SK-N-SH (cell line): ENCODE results near the gene CHST15. TPM values are rescaled to one million over a fixed set of nuclear protein-coding genes. Genes with fewer than 3 reads are reported as not detected.

Experiments
- CTCF ChIA-PET: fragments of 300-600, 350-600 bp; formaldehyde crosslinking; extraction: SDS; loops from one replicate; lab custom pipeline; 2021; lab: Yijun Ruan, JAX
- POLR2A ChIA-PET: fragments of 350-600 bp; sonication (Branson Sonifier 250); formaldehyde crosslinking; extraction: SDS; loops from one replicate; lab custom pipeline; 2020; ENCODE audit warnings: antibody characterized with exemption, inconsistent platforms; lab: Yijun Ruan, JAX
- DNase-seq: peaks from one replicate; pipeline ENCODE4 v3.0.0; 2012
- H2AFZ ChIP-seq: fragments of 200-600 bp; sonication (generic); 2 replicates; pipeline ENCODE4 v1.8.1; 2016; ENCODE audit warnings: antibody characterized with exemption, mild to moderate bottlenecking, low read depth
- H3F3A ChIP-seq: fragments of 200-600 bp; sonication (generic); replicated peaks from 2 replicates; pipeline ENCODE3; 2016; ENCODE audit warnings: antibody characterized with exemption, mild to moderate bottlenecking; ENCODE audit not compliant: insufficient read depth
- H3K27ac ChIP-seq, 2 experiments: fragments of 200-500 bp in 1 of 2; fragments of 200-600 bp in 1 of 2; sonication (Bioruptor generic) in 1 of 2; sonication (generic), shearing (Covaris generic) in 1 of 2; 2 replicates each; pipeline versions ENCODE4 v1.5.1 to v1.6.1; 2014 to 2016; ENCODE audit warnings: low read depth in 2 of 2, inconsistent platforms in 1 of 2, low read length in 1 of 2, mild to moderate bottlenecking in 1 of 2, mixed read lengths in 1 of 2
- H3K27me3 ChIP-seq: fragments of 200-600 bp; sonication (generic), shearing (Covaris generic); 2 replicates; pipeline ENCODE4 v1.6.1; 2016; ENCODE audit warnings: mixed run types; ENCODE audit not compliant: insufficient read depth
- H3K36me3 ChIP-seq, 2 experiments: fragments of 200-500 bp in 1 of 2; fragments of 200-600 bp in 1 of 2; sonication (Bioruptor generic) in 1 of 2; sonication (generic) in 1 of 2; replicated peaks in 1 of 2; 2 replicates each; pipeline versions ENCODE3 to v1.5.1; 2014 to 2016; ENCODE audit warnings: low read length in 1 of 2, mild to moderate bottlenecking in 1 of 2; ENCODE audit not compliant: insufficient read depth in 2 of 2, control insufficient read depth in 1 of 2
- H3K4me1 ChIP-seq, 2 experiments: fragments of 200-500 bp in 1 of 2; fragments of 200-600 bp in 1 of 2; sonication (Bioruptor generic) in 1 of 2; sonication (generic), shearing (Covaris generic) in 1 of 2; 2 replicates each; pipeline versions ENCODE4 v1.5.1 to v1.6.1; 2014 to 2016; ENCODE audit warnings: low read depth in 1 of 2, low read length in 1 of 2, mixed run types in 1 of 2; ENCODE audit not compliant: insufficient read depth in 2 of 2, control insufficient read depth in 1 of 2
- H3K4me2 ChIP-seq: fragments of 200-600 bp; sonication (generic), shearing (Covaris generic); 2 replicates; pipeline ENCODE4 v1.6.1; 2017; ENCODE audit warnings: mixed run types
- H3K4me3 ChIP-seq, 2 experiments: fragments of 200-500 bp in 1 of 2; fragments of 200-600 bp in 1 of 2; sonication (Bioruptor generic) in 1 of 2; sonication (generic), shearing (Covaris generic) in 1 of 2; 2 replicates each; pipeline versions ENCODE4 v1.5.1 to v1.8.1; 2014 to 2016; ENCODE audit warnings: low read depth in 2 of 2, inconsistent platforms in 1 of 2, low read length in 1 of 2, mild to moderate bottlenecking in 1 of 2, mixed read lengths in 1 of 2, moderate library complexity in 1 of 2
- H3K79me2 ChIP-seq: fragments of 200-600 bp; sonication (generic); 2 replicates; pipeline ENCODE4 v1.8.1; 2017; ENCODE audit warnings: mild to moderate bottlenecking; ENCODE audit not compliant: insufficient read depth
- H3K9ac ChIP-seq: fragments of 200-600 bp; sonication (generic); 2 replicates; pipeline ENCODE4 v1.6.1; 2017; ENCODE audit warnings: mixed run types
- H3K9me2 ChIP-seq: fragments of 200-600 bp; sonication (generic); 2 replicates; pipeline ENCODE4 v1.6.1; 2017; ENCODE audit warnings: mixed run types
- H3K9me3 ChIP-seq: fragments of 200-600 bp; sonication (generic); 2 replicates; pipeline ENCODE4 v1.6.1; 2017; ENCODE audit warnings: mixed run types, mild to moderate bottlenecking, moderate library complexity
- H4K20me1 ChIP-seq: fragments of 200-600 bp; sonication (generic); 2 replicates; pipeline ENCODE4 v1.6.1; 2017; ENCODE audit warnings: mild to moderate bottlenecking, mixed run types; ENCODE audit not compliant: insufficient read depth
- CHD2 ChIP-seq: fragments of 150-350 bp; IDR thresholded peaks from 2 replicates; pipeline ENCODE4 v1.6.1; 2018; ENCODE audit warnings: low read length; ENCODE audit not compliant: partially characterized antibody
- EZH2phosphoT487 ChIP-seq: fragments of 200-600 bp; sonication (generic); IDR thresholded peaks from 2 replicates; pipeline ENCODE4 v1.6.1; 2017; ENCODE audit warnings: low read depth, mixed run types, mild to moderate bottlenecking, antibody characterized with exemption, moderate library complexity, borderline replicate concordance
- FOXJ3 ChIP-seq: sonication (generic); formaldehyde crosslinking; IDR thresholded peaks from 2 replicates; pipeline ENCODE4 v1.5.1; 2020; ENCODE audit warnings: mild to moderate bottlenecking, missing genetic modification reagents
- GATA2 ChIP-seq: sonication (generic); formaldehyde crosslinking; IDR thresholded peaks from 2 replicates; pipeline ENCODE4 v1.5.0; 2020; ENCODE audit warnings: mild to moderate bottlenecking, missing genetic modification reagents
- JUND ChIP-seq: IDR thresholded peaks from 2 replicates; pipeline ENCODE4 v1.4.0; 2012
- NFIC ChIP-seq: IDR thresholded peaks from 2 replicates; pipeline ENCODE4 v1.4.0; 2012; ENCODE audit warnings: borderline replicate concordance
- NRF1 ChIP-seq: IDR thresholded peaks from 2 replicates; pipeline ENCODE4 v1.6.1; 2012; ENCODE audit warnings: low read depth, mild to moderate bottlenecking, low read length
- POLR2AphosphoS5 ChIP-seq: IDR thresholded peaks from 2 replicates; pipeline ENCODE4 v1.6.1; 2012; ENCODE audit warnings: low read depth, low read length
- RCOR1 ChIP-seq: fragments of 150-350 bp; IDR thresholded peaks from 2 replicates; pipeline ENCODE4 v1.6.1; 2017; ENCODE audit warnings: antibody characterized with exemption, low read length
- RXRA ChIP-seq: IDR thresholded peaks from 2 replicates; pipeline ENCODE4 v1.4.0; 2012; ENCODE audit warnings: low read depth, mild to moderate bottlenecking, borderline replicate concordance
- SIN3A ChIP-seq: IDR thresholded peaks from 2 replicates; pipeline ENCODE4 v1.6.1; 2012; ENCODE audit warnings: low read depth, mild to moderate bottlenecking, low read length, moderate library complexity, borderline replicate concordance
- TAF1 ChIP-seq: IDR thresholded peaks from 2 replicates; pipeline ENCODE4 v1.6.1; 2012; ENCODE audit warnings: low read depth, mild to moderate bottlenecking, low read length, moderate library complexity, borderline replicate concordance
- TCF12 ChIP-seq: IDR thresholded peaks from 2 replicates; pipeline ENCODE4 v1.4.0; 2012
- TEAD4 ChIP-seq: IDR thresholded peaks from 2 replicates; pipeline ENCODE4 v1.4.0; 2012; ENCODE audit warnings: mild to moderate bottlenecking, borderline replicate concordance; ENCODE audit not compliant: insufficient read depth
- USF2 ChIP-seq: fragments of 150-350 bp; IDR thresholded peaks from 2 replicates; pipeline ENCODE4 v1.6.1; 2017; ENCODE audit warnings: antibody characterized with exemption, low read length, low read depth, borderline replicate concordance
- YY1 ChIP-seq: IDR thresholded peaks from 2 replicates; pipeline ENCODE4 v1.4.0; 2012; ENCODE audit warnings: low read depth, mild to moderate bottlenecking
- WGBS: methylation state at CpG from one replicate; pipeline ENCODE4 v1.1.6; 2017; ENCODE audit warnings: low lambda C conversion rate; 5-methylcytosine and 5-hydroxymethylcytosine counted together
- polyA plus RNA-seq, 3 experiments: library from polyadenylated mRNA; depleted of rRNA; stranded (reverse); fragments of >200 nt; gene quantifications; 2 replicates each; pipeline ENCODE4 v1.2.3, GENCODE V29; 2012
- TF ChIP-seq, protein P1 (sequence below): IDR thresholded peaks from 2 replicates; pipeline ENCODE4 v1.4.0; 2012; ENCODE audit warnings: low read depth, borderline replicate concordance
- TF ChIP-seq, protein P2 (sequence below): fragments of 200-600 bp; sonication (generic); IDR thresholded peaks from 2 replicates; pipeline ENCODE4 v1.6.1; 2017; ENCODE audit warnings: antibody characterized with exemption, mild to moderate bottlenecking, moderate library complexity
- TF ChIP-seq, protein P3 (sequence below): IDR thresholded peaks from 2 replicates; pipeline ENCODE4; 2012

The CHST15 gene
- polyA plus RNA-seq, 1 of the 3 experiments (the other 2 are of a cell fraction) = 0.02 TPM

DNA sequence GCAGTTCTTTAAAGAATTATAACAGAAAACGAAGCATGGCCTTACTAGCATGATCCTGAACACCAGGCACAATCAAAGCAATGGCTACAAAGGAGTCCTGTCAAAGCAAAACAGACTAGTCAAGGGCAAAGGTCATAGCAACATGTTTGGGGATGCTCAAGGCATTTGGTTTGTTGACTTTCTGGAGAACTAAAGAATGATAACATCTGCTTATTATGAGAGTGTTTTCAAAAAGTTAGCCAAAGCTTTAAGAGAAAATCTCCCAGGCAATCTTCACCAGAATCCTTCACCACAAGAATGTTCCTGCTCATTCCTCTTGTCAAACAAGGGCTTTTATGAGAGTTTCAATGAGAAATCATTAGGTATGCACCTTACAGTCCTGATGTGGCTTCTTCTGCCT is 106.7 kb downstream of the CHST15 start:
- Histone ChIP-seq H3F3A (no peaks in the 10 kb centered on the region), H3K27me3 (no peaks in the 10 kb centered on the region), H3K36me3 (no peaks in the 10 kb centered on the region), H3K9me2 (no peaks in the 10 kb centered on the region), H3K4me1 (no peaks in the 10 kb centered on the region), H3K9ac (no peak overlapping the region), H3K4me2 (no peak overlapping the region), H3K4me3 (no peak overlapping the region), H3K79me2 (no peaks in the 10 kb centered on the region), H3K27ac (no peak overlapping the region), H2AFZ (no peak overlapping the region), H4K20me1 (no peaks in the 10 kb centered on the region), H3K9me3 (no peaks in the 10 kb centered on the region)
- no peak for DNase-seq
- TF ChIP-seq TEAD4 (no peak), RXRA (no peak), CHD2 (no peak), NRF1 (no peak), TCF12 (no peak), POLR2AphosphoS5 (no peak), GATA2 (CRISPR knock-in tag) (no peak), TAF1 (no peak), USF2 (no peak), SIN3A (no peak), YY1 (no peak)
- TF ChIP-seq, protein P1, sequence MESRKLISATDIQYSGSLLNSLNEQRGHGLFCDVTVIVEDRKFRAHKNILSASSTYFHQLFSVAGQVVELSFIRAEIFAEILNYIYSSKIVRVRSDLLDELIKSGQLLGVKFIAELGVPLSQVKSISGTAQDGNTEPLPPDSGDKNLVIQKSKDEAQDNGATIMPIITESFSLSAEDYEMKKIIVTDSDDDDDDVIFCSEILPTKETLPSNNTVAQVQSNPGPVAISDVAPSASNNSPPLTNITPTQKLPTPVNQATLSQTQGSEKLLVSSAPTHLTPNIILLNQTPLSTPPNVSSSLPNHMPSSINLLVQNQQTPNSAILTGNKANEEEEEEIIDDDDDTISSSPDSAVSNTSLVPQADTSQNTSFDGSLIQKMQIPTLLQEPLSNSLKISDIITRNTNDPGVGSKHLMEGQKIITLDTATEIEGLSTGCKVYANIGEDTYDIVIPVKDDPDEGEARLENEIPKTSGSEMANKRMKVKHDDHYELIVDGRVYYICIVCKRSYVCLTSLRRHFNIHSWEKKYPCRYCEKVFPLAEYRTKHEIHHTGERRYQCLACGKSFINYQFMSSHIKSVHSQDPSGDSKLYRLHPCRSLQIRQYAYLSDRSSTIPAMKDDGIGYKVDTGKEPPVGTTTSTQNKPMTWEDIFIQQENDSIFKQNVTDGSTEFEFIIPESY = no peak
- TF ChIP-seq, protein P2, sequence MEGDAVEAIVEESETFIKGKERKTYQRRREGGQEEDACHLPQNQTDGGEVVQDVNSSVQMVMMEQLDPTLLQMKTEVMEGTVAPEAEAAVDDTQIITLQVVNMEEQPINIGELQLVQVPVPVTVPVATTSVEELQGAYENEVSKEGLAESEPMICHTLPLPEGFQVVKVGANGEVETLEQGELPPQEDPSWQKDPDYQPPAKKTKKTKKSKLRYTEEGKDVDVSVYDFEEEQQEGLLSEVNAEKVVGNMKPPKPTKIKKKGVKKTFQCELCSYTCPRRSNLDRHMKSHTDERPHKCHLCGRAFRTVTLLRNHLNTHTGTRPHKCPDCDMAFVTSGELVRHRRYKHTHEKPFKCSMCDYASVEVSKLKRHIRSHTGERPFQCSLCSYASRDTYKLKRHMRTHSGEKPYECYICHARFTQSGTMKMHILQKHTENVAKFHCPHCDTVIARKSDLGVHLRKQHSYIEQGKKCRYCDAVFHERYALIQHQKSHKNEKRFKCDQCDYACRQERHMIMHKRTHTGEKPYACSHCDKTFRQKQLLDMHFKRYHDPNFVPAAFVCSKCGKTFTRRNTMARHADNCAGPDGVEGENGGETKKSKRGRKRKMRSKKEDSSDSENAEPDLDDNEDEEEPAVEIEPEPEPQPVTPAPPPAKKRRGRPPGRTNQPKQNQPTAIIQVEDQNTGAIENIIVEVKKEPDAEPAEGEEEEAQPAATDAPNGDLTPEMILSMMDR = no peak
- POLR2A ChIA-PET = no interaction called here
- 0% methylated on average over 1 of the region's 1 CpG for WGBS
- CTCF ChIA-PET = interaction anchor here (1.1 to 3.5 kb wide), 3 partner anchors 403 to 417 kb away, joined by 4 to 20 read pairs (median 5); no protein-coding TSS in a partner anchor

DNA sequence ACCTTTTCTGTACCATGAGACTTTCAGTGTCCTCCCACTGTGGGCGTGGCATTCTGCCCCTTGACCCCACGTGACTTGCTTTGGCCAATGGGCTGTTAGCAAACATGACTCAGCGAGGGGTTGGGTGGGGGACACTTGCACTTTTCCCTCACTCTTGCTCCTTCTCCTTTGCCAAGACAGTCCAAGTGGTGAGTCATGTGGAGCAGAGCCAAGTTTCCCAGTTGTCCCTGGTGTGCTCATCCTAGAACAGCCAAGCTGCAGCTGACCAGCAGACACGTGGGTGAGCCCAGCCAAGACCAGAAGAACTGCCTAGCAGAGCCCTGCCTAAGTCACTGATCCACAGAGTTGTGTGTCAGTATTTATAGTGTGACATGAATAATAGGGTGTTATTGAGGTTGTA is 119.0 kb downstream of the CHST15 start:
- H3K79me2 ChIP-seq = no peaks in the 10 kb centered on the region
- H3K9me2 ChIP-seq = no peaks in the 10 kb centered on the region
- H3K27me3 ChIP-seq = no peaks in the 10 kb centered on the region
- ChIA-PET CTCF (interaction anchor here (1.8 to 3.1 kb wide), 3 partner anchors 21 to 415 kb away, joined by 8 to 17 read pairs (median 15); no protein-coding TSS in a partner anchor), POLR2A (no interaction called here)
- H3K9ac ChIP-seq = no peak overlapping the region
- H3K4me1 ChIP-seq = no peaks in the 10 kb centered on the region
- no peak overlapping the region for H2AFZ ChIP-seq
- 21% methylated on average over 4 of the region's 4 CpGs for WGBS
- no peaks in the 10 kb centered on the region for H3K36me3 ChIP-seq
- H3K9me3 ChIP-seq = no peaks in the 10 kb centered on the region
- no peaks in the 10 kb centered on the region for H3F3A ChIP-seq
- no peaks in the 10 kb centered on the region for H4K20me1 ChIP-seq
- no peak overlapping the region for H3K4me3 ChIP-seq
- no peak for DNase-seq
- no peak overlapping the region for H3K27ac ChIP-seq
- no peak overlapping the region for H3K4me2 ChIP-seq
- TF ChIP-seq TCF12 (no peak), EZH2phosphoT487 (no peak), RCOR1 (no peak), TAF1 (no peak), JUND (no peak), FOXJ3 (CRISPR knock-in tag) (no peak), POLR2AphosphoS5 (no peak), GATA2 (CRISPR knock-in tag) (no peak), NFIC (no peak), CHD2 (no peak)
- TF ChIP-seq, protein P3, sequence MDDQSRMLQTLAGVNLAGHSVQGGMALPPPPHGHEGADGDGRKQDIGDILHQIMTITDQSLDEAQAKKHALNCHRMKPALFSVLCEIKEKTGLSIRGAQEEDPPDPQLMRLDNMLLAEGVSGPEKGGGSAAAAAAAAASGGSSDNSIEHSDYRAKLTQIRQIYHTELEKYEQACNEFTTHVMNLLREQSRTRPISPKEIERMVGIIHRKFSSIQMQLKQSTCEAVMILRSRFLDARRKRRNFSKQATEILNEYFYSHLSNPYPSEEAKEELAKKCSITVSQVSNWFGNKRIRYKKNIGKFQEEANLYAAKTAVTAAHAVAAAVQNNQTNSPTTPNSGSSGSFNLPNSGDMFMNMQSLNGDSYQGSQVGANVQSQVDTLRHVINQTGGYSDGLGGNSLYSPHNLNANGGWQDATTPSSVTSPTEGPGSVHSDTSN = no peak
